HG03521 (cell line): Measurements from ENCODE around the gene SLC25A27.
"Not testable (repeated sequence)": the region's sequence is repeated elsewhere in the genome, so short reads cannot be mapped to it uniquely, and the experiment has no call there.

Source experiments
- ATAC-seq: cut with Tn5 transposase; IDR thresholded peaks from one replicate; pipeline ENCODE4 v1.9.1; 2021; ENCODE audit warnings: mild to moderate bottlenecking, moderate library complexity; ENCODE audit not compliant: unreplicated experiment

SLC25A27 gene, protein sequence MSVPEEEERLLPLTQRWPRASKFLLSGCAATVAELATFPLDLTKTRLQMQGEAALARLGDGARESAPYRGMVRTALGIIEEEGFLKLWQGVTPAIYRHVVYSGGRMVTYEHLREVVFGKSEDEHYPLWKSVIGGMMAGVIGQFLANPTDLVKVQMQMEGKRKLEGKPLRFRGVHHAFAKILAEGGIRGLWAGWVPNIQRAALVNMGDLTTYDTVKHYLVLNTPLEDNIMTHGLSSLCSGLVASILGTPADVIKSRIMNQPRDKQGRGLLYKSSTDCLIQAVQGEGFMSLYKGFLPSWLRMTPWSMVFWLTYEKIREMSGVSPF

DNA sequence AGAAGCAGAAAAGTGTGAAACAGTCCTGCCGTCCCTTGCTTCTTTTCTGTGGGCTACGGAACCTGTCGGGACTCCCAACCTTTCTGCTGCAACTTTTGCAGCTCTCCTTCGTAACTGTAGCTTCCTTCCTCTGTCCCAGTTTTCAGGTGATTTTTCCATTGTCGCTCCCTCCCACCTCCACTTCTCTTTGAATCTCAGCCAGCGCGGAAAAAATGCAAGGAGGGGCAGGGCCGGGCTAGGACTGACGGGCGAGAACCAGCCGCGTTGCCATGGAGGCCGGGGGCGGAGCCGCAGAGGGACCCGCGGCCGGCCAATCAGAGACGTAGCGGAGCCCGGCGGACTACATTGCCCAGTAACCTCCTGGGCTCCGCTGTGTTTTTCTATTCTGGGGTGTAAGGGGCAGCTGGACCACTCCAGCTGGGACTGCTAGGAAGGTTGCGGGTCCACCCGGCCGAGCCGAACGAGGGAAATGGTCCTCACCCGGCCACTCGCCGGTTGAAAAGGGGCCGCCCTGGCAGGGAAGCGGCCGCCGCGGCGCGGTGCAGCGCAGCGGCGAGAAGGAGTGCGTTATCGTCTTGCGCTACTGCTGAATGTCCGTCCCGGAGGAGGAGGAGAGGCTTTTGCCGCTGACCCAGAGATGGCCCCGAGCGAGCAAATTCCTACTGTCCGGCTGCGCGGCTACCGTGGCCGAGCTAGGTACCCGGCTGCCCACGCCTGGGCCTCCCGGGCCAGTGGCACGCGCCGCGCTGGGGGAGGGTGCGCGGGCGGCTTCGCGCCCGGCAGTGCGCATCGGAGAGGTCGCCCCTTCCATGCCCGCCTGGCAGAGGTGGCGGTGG is at the start of gene SLC25A27, which contains the start of gene CYP39A1:
Gene SLC25A27, plus strand, starts transcription at position 373 of the 836 bp plus-strand sequence. Its CDS starts 218 bp downstream, at position 591.
Gene CYP39A1, minus strand, starts transcription at position 216 of the 836 bp plus-strand sequence. CDS start 236 bp downstream, outside the sequence.
- peak; percentile 100 for ATAC-seq

DNA sequence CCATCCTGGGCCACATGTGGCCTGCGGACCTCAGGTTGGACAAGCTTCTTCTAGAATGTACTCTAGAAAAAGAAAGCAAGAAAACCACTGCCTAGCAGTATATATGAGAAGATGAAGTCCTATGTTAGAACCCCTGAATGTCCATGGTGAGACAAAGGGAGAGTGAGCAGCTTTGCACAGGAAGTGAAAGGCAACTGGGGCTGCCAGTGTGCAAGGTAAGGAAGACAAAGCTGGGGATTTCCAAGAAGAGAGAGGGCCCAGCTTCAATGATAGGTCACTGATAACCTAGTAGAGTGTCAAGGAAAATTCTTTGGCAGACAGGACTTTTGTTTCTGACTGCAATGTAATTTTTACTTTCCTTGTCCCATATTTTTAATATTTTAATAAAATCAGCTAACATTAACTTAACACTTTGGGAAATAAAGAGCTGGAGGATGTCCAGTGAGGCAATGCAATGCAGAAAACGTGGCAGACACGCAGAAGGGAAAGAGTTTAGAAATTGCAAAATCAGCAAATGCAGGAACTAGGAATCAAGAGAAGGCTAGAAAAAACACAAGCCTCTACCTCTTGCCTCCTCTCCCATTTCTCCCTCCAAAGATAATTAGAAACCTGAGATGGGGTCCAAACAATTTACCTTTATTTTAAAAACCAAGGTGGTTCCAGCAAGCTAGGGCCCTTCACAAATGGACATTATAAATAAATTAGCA is 47.5 kb upstream of the SLC25A27 start:
- ATAC-seq, result no peak

DNA sequence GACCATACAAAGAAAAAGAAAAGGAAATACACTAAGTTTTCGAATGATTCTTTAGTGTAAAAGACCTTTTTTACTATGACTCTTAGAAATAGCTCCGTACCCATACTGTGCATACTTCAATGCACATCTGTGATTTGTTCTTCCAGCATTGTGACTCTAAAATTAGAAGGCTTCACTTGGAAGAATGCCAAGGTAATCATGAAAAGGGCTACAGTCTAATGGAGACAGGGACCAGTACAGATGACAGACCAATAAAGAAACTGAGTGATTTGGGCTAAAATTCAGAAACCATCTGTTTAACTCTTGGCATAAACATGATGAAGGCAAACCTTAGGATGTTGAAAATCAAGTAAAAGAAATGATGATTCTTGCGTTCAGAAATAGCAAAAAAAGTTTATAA is 46.4 kb upstream of the SLC25A27 start:
- no peak for ATAC-seq

DNA sequence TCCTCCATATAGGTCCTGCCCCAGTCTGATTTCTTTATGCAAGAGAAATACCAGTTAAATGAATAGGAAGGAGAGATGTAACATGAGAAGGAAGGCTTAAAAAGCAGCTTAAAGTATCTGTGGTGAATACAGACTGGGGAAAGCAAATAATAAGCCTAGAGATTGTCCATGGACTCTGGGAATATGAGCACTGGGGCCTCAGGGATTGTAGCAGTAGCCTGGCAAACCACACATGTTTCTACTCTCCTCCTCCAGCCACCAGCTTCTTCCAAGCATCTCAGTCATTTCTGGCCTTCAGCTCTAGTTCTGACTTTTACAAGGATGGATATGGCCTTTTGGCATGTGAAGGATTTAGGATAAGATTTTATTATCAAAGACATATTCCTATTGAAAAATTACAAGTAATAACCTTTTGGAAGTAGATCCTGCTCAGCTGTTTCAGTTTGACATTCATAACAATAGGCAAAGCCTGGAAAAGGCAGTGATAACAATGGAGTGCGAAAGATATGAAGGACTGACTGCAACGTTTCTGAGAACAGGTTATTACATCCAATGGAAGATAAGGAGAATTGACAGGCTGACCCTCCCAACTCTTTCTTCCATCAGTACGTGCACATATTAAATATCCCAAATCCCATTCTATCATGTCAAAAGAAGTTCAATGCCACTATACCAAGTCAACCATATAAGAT is 41.8 kb upstream of the SLC25A27 start:
- ATAC-seq, result no peak

DNA sequence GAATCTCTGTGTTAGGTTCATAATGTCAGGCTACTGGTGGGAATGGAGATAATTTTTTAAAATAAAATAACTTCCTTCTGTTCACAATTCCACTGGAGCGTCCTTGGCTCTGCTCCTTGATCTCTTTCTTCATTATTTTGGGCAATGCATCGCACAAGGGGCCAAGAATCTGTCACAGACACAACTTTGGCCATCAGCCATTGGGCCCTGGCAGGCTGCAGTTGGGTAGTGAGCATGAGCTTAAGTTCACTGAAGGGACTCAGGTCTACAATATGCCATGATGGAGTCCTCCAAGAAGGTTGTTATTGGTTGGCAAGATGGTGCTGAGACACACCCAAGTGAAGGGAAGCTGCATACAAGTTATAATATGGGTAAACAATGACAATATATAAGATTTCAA is 40.1 kb upstream of the SLC25A27 start:
- no peak for ATAC-seq

DNA sequence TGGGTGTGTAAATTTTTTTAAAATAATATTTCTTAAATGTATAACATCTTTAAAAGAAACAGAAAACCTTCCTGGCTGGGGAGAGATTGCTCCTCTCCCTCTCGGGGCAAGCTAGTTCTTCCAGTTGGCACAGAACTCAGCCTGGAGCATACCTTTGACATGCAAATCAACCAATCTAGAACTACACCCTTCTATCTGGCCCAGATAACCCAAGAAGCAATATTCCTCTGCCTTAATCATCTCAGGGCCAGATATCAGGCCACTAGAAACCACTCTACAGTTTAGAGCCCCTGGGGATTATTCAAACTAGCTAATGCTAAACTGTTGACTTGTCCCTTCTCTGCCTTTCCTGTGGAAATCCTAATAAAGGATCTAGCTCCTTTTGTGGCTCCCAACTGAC is 34.0 kb upstream of the SLC25A27 start:
- ATAC-seq, result no peak

DNA sequence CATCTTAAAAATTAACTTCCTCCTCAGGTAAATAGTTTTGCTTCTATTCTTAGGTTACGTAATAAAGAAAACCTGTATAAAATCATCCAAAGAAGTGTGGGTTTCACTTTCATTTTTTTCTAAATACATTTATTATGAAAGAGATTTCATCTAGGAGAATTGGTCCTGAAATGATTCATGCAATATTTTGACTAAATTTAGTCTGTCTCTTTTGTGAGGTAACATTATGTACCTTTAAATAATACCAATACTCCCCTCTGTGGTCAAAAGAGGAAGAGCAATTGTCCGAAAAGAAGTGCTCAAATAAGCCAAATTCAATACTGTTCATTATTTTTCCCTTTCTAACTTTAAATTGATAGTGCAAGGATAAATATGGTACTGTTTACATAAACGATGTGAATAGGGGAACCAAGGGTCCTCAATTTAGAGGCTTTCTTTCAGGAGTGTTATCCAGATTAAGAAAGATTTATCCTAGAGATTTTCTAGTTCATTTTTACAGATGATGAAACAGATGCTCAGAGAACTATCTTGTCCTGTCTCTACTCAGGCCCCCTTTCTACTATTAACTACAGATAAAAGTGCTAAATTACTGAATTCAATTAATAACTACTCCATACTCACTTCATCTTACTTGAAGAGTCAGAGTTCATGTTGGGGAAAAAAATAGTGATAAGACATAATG is 26.4 kb upstream of the SLC25A27 start:
- ATAC-seq, result no peak

DNA sequence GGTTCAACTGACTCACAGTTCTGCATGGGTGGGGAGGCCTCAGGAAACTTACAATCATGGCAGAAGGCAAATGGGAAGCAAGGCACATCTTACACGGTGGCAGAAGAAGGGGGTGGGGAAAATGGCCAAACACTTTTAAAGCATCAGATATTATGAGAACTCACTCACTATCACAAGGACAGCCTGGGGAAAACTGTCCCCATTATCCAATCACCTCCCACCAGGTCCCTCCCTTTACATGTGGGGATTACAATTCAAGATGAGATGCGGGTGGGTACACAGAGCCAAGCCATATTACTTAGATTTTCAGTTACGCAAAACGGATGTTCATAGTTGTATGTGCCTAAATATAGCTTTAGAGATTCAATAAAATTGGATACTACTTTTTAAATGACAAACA is 25.8 kb upstream of the SLC25A27 start:
- no peak for ATAC-seq

DNA sequence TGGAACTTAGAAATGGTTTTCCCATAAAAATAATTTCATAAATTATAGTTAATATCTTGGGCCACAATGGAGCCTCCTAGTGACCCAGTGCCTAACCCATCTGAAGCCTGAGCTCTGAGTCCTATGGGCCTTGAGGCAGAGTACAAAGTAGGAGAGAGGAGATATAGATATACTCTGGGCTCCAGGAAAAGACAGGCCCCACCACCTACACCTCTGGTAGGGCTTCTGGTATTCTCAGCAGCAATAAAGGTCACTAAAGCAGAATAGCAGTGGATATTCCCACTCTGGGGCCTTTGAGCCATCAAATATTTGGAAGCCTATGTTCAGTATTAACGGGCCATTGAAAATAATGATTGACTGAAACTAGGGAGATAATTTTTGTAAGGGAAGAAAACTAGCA is 24.3 kb upstream of the SLC25A27 start:
- no peak for ATAC-seq

DNA sequence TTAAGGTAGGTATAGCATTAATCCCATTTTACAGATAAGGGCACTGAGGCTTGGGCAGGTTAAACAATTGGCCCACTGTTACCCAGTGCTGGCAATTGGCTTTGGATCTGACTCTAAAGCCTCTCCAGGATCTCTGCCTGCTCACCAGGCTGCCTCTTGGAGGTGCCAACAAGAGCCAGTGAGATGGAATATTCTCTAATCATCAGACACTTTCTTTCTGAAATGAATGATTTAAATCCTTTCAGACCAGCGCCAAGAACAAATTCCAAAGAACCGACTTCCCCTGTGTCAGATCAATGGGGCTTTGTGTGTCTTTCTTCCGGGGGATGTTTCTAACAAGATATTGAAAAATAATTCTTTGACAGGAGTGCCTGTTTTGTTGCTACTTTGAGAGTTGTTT is 23.8 kb upstream of the SLC25A27 start:
- no peak for ATAC-seq

DNA sequence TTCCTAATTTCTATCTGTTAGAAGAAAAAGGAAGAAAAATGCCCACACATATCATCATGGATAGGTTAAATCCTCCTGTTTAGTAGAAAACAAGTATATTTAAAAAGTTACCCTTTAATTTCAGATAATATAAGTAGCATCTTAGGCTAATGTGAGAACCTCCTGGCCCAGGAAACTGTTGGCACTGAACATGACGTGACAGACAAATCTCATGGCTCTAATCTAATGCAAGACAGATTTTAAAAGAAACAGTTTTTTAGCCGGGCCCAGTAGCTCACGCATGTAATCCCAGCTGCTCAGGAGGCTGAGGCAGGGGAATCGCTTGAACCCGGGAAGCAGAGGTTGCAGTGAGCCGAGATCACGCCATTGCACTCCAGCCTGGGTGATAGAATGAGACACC is 23.1 kb upstream of the SLC25A27 start:
- ATAC-seq, result no peak

DNA sequence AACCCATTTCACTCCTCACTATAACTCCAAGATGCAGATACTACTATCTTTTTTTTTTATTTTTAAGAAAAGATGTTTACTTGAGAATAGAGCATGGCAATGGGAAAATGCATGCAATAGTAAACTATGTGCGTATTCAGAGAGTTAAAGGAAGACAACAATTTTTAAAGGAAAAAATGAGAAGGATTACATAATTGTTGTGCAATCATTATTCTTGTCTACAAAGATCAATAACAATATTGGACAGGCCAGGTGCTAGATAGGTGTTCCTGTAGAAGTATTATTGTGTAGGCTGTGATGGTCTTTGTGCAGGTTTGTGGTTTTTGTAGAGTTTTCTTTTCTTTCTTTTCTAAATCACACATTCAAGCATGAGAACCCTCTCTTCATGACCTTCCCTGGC is 20.7 kb upstream of the SLC25A27 start:
- ATAC-seq, result no peak

DNA sequence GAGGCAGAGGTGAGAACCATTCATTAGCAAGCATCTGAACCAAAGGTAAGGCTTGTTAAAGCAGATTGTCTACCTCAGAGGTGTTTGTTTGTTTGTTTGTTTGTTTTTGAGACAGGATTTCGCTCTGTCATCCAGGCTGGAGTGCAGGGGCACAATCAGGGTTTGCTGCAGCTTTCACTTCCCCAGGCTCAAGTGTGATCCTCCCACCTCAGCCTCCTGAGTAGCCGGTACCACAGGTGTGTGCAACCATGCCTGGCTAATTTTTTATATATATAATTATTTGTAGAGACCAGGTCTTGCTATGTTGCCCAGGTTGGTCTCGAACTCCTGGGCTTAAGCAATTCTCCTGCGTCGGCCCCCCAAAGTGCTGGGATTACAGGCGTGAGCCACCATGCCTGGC is 17.3 kb upstream of the SLC25A27 start:
- no peak for ATAC-seq

DNA sequence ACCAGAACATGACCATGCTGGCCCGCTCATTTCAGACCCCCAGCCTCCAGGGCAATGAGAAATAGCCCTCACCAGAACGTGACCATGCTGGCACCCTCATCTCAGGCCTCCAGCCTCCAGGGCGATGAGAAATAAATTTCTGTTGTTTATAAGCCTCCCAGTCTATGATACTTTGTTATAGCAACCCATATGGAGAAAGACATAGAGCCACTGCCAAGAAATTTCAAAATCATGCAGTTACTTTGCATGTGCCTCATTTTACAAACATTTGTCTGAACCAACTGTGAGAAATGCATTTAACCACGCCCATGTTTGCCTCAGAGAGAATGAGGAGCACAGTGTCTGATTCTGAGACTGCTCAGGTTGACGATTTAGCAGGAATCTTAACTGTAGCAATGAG is 15.6 kb upstream of the SLC25A27 start:
- no peak for ATAC-seq

DNA sequence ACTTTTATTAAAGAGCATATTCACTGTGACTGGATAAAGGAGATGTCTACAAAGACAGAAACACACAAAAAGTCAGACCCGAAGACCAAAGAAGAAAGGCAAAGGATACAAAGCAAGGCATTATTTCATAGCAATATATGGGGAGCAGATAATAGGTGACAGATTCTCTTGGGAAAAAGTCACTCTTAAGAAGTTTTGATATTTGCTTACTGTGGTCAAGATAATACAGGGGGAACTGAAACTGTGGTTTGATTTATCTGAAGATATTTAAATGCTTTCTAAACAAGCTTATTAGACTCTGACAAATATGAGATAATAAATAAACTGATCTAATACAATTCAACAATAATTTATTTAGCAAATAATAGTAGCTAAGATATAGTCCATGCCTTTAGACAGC is 14.8 kb upstream of the SLC25A27 start:
- ATAC-seq, result no peak

DNA sequence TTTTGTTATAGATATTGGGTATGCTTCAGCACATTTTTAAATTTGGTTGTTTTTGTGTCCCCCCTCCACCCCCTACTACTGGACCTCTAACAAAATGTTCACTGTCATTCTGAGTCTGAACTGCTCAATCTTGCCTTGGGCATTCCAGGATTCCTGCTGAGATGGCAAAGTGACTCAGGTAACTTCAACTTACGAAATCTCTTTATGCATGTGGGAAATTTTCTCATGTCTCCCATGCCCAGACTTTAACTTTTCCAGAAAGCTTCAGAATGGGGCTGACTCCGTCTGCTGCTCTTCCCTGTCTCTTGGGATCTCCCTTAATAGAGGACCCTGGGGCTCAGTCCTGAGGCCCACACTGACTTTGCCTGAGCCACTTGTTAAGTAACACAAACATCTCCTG is 14.1 kb upstream of the SLC25A27 start:
- no peak for ATAC-seq

DNA sequence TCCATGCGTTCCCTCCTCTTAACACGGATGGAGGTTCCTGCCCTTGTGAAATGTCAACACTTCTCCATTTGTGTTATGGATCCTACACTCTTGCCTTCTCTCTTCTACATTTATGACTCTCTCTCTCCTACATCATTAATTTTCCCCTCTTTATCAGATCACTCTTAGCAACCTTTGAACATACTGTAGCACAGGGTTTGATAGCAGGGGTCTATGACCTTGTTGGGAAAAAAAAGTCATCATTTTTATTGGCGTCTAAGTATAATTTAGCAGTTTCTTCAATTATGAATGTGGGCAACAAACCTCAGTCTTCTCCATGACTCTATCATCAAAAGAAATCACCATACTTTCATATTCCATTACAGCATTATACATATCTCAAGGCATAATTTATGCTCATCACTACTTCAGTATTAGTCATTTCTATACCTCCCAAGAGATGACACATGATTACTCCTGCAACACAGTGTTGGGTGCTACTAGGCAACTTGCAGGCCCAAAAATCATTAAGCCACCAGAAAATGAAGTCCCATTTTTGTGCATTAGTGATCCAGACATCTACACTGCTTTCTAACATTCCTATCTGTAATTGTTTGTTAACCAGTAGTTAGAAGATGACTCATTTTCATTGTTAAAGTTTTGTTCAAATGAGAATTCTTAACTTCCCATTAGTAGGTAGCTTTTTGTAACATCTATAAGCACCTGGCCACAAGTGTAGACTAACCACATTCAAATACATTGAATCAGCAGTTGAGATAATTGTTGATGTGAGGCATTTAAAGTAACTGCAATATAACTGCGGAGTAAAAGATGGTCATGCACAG is 9.6 kb upstream of the SLC25A27 start:
- no peak for ATAC-seq

DNA sequence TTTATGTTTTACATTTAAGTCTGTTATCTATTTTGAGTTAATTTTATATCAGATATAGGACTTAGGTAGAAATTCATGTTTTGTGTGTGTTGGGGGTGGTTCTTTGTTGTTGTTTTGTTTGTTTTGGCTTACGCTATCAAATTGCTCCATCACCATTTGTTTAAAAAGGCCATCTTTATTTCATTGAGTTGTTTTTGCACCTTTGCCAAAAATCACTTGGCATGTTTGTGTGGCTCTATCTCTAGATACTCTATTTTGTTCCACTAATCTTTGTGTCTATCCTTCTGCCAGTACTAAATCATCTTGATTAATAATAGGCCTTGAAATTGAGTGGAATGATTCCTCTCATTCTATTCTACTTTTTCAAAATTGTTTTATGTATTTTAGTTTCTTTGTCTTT is 7.5 kb upstream of the SLC25A27 start:
- ATAC-seq, result no peak

DNA sequence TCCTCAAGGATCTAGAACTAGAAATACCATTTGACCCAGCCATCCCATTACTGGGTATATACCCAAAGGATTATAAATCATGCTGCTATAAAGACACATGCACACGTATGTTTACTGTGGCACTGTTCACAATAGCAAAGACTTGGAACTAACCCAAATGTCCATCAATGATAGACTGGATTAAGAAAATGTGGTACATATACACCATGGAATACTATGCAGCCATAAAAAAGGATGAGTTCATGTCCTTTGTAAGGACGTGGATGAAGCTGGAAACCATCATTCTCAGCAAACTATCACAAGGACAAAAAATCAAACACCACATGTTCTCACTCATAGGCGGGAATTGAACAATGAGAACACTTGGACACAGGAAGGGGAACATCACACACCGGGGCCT is 4.7 kb upstream of the SLC25A27 start:
- ATAC-seq, result not testable (repeated sequence)
